KG1 (cell line): ENCODE results near the gene CIDEA.
"Not testable (repeated sequence)": the region's sequence is repeated elsewhere in the genome, so short reads cannot be mapped to it uniquely, and the experiment has no call there.

Experiments
- DNase-seq: peaks from one replicate; lab custom pipeline; 2025; lab: John Stamatoyannopoulos, UW

The CIDEA gene

DNA sequence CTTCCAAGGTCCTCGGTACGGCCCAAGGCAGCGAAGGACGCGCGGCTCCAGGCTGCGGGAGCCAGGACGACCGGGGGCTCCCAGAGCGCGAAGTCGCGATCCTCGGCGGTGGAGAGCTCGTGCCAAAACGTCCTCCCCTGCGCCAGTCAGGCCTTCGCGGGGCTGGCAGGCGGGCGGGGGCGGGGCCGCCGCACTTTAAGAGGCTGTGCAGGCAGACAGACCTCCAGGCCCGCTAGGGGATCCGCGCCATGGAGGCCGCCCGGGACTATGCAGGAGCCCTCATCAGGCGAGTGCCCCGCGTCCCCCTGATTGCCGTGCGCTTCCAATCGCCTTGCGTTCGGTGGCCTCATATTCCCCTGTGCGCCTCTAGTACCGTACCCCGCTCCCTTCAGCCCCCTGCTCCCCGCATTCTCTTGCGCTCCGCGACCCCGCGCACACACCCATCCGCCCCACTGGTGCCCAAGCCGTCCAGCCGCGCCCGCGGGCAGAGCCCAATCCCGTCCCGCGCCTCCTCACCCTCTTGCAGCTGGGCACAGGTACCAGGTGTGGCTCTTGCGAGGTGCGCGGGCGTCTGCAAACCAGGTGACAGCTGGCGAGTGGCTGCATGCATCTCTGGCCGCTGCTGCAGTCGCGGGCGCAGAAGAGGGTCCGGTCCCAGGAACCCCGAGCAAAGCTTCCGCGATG, at the start of gene CIDEA:
Gene CIDEA (plus strand): TSS at position 226 of the 684 bp plus-strand sequence. CDS start 23 bp downstream, at position 249.
- no peak for DNase-seq

DNA sequence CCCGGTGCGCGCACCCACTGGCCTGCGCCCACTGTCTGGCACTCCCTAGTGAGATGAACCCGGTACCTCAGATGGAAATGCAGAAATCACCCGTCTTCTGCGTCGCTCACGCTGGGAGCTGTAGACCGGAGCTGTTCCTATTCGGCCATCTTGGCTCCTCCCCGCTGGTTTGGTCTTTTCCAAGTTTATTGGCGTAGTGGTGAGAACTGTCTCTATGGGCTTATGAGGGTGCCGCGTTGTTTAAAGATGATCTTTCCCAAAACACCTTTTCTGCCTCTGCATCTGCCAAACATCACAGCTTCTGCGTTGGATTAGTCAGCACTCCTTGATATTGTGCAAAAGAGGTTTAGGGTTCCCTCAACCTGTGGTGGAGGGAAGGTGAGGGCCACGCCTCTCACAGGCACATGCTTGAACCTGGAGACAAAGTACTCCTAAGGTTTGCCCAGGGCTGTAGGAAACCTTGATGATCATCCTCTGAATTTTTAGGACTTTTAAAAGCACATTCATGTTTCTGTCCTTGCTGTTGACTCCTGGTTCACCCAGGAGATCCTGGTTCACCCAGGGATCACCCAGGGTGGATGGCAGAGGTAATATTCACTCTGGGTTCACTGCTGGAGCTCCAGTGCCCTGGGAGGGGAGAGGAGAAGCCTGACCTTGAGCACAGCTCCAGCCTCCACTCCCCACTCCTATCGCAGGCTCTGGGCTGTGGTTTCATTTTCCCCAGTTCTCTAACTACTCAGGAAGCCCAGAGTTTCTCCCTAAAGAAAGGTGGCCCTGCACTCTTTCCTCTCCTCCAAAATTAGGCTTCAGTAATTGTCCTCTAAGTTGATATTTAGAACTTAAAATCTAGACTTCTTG, 45.6 kb upstream of the CIDEA start:
- not testable (repeated sequence) for DNase-seq

DNA sequence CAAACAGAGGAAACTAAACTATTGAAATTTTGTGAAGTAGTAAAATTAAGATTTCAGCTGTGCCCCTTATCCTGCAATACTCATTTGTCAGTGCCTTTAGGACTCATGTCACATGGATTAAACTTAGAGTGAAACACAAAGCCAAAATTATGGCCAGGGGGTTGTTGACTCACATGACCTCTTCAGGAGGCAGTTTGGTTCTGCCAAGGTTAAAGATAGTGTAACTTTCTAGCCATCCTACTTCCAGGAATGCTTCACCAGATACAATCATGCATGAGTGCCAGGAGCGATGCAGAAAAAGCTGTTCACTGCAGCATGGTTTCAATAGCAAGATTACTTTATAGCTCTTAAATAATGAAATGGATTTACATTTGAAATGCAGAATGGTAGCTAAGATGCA, 41.9 kb upstream of the CIDEA start:
- not testable (repeated sequence) for DNase-seq

- DNase-seq = not testable (repeated sequence)
Measured at GRCh38 chr18:12214296-12215005, 39.7 kb upstream of the CIDEA start.

DNA sequence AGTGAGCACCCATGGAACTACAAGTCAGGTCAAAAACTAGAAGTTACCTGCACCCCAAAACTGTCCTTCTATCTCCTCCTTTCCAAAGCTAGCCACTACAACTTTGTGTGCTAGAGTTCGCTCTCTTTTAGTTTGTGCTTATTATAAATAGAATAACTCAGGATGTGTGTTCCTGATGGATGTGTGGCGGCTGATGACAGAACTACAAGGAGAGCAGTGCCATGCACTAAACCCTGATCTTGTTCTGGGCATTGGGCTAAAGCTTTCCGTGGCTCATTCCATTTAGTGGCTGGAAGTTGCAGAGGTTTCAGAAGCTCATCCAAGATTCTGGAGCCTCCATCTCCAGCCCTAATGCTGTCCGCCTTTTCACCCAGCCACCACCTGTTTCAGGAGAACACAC, 37.7 kb upstream of the CIDEA start:
- DNase-seq = not testable (repeated sequence)

DNA sequence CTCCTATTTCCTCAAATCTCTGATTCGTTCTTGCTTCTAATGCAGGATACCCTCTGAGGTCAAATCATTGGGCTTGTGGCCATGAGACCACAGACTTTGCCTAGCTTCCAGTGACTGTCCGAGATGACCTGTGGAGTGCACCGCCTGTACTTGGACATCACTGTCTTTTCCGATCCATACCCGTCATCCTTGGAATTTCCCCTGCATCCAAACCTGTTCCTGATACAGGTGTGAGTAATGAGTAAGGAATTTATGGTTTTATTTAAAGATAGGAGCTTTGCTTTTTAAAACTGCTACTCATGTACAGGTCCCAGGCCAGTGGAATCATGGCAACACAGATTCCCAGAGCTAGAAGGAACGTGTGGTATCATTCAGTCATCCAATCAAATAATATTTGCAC, 35.6 kb upstream of the CIDEA start:
- not testable (repeated sequence) for DNase-seq

DNA sequence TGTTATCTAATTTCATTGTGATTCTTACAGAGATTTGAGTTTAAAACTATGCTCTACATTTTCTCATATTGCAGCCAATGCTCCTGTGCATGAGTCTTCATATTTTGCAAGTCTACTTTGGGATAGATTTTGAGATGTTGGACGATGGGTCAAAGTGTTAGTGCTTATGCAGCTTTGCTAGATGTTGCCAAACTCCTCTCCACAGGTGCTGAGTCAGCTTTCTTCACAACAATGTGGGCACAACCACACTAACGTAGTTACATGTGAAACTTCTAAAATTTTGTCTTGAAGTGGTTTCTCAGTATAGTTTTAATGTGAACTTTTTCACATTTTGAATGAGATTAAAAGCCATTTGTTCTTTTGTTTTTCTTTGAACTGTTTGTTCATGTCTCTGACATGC, 32.1 kb upstream of the CIDEA start:
- not testable (repeated sequence) for DNase-seq

- DNase-seq = not testable (repeated sequence)
Measured at GRCh38 chr18:12223326-12223725, 30.8 kb upstream of the CIDEA start.

DNA sequence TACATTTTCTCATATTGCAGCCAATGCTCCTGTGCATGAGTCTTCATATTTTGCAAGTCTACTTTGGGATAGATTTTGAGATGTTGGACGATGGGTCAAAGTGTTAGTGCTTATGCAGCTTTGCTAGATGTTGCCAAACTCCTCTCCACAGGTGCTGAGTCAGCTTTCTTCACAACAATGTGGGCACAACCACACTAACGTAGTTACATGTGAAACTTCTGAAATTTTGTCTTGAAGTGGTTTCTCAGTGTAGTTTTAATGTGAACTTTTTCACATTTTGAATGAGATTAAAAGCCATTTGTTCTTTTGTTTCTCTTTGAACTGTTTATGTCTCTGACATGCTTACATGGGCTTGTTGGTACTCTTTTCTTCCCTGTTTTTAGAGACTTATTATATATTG, 27.4 kb upstream of the CIDEA start:
- DNase-seq = not testable (repeated sequence)

DNA sequence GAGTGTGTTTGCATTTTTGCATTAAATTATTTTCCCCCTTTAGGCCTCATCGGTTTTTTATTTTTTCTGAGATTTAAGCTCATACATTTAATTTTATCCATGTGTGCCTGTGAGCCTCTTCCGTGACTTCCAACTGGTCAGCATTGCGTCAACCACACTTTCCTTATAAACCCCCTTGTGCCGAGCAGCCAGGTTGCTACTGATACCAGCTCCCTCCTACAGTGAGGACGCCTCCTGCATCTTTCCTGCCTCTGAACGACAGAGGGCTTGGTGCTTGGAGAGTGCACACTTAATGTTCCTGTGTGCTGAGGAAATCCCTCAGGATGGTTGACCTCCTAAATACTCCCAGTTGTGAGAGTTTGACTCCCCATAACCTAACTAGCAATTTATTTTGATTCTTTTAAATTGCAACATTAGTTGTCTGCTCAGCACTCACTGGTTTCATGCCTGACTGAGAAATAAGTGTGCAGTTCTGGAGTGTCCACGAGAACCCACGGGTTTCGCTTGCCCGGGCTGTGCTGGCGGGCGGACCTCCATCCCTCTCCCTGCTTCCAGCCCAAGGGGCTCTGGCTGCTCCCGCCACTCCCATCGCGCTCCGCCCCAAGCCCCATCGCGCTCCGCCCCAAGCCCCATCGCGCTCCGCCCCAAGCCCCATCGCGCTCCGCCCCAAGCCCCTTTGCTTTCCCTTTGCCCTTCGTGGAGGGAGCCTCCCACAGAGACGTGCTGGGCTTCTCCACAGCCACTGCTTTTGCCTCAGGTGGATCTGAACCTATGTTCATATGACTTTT, 26.6 kb upstream of the CIDEA start:
- DNase-seq = not testable (repeated sequence)

DNA sequence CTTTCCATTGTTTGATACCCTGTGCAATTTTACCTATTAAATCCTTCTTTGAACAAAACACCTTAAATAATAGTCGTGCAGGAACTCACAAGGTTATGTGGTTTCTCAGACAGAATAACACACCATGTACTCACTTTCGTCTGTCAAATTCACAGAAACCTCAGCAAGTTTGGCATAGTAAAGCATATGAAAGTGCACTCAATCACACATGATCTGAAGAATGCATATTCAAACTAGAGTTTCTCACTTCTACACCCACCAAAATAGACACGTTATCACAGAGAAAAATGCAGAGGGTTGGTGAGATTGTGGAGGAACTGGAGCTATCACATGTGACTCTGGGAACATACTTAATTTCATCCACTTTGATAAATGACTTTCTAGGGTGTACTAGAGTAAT, 25.9 kb upstream of the CIDEA start:
- DNase-seq = not testable (repeated sequence)

DNA sequence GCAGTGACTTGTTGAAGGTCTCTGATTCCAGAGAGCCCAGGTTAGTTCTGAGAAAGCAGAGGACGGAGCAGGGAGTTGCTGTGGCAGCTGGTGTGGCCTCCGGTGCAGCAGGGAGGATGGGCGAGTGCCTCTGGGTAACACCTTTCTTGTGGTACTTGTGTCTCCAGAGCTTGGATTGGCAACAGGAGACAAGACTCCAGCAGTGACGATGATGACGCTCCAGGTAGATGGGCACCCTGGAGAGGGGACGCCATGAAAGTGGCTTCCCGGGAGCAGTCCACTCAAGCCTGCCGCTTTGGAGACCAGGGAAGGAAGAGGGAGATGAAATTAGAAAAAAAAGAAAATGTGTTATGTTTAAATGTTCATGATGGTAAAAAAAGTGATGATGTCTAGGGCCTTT, 23.6 kb upstream of the CIDEA start:
- DNase-seq = not testable (repeated sequence)

DNA sequence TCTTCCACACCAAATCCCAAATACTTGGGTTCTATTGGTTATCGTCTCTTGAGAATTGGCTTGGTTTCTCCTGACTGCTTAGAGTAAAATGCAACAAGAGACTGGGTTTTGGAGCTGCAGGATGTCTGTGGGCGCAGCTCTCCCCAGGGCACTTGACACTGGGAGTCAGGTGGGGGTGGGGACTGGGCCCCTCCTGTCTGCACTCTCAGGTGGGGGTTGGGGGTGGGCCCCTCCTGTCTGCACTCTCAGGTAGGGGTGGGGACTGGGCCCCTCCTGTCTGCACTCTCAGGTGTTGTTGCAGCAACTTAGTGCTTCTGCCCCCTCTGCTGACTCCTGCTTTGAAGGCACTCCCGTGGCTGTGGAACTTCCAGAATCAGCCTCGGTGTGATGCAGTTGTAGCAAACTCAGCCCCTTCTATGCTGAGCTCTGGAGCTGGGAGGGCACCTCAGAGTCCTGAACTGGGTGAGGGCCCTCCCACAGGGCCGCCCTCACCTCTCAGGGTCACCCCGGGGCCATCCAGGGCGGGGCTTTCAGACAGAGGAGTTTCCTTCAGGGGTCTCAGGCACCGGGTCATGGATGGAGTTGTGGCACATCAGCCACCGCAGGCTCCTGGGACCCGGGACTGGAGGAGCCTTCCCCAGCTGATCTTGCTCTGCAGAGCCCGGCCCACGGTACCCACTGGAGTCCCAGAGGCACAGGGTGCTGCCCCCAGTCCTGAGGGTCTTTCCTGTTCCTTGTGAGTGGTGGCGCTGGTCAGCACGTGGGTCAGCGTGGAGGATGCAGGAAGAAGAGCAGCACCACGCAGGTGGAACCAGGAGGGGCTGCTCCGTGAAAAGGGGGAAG, 22.9 kb upstream of the CIDEA start:
- no peak for DNase-seq

GRCh38 chr18:12231986-12232385, 22.2 kb upstream of the CIDEA start:
- no peak for DNase-seq

- no peak for DNase-seq
Measured at GRCh38 chr18:12233378-12233777, 20.8 kb upstream of the CIDEA start.

- no peak for DNase-seq
Measured at GRCh38 chr18:12234451-12235190, 19.5 kb upstream of the CIDEA start.

- DNase-seq = no peak
Measured at GRCh38 chr18:12236141-12236540, 18.0 kb upstream of the CIDEA start.

GRCh38 chr18:12236934-12237832, 17.0 kb upstream of the CIDEA start:
- peak; percentile 58 for DNase-seq

- DNase-seq = no peak
Measured at GRCh38 chr18:12238826-12239225, 15.3 kb upstream of the CIDEA start.
